ENCODE data around the gene KHDRBS2. TPM values are rescaled to one million over a fixed set of nuclear protein-coding genes. Genes with fewer than 3 reads are reported as not detected.

KHDRBS2 gene
- total RNA-seq = not detected in 2 replicates

DNA sequence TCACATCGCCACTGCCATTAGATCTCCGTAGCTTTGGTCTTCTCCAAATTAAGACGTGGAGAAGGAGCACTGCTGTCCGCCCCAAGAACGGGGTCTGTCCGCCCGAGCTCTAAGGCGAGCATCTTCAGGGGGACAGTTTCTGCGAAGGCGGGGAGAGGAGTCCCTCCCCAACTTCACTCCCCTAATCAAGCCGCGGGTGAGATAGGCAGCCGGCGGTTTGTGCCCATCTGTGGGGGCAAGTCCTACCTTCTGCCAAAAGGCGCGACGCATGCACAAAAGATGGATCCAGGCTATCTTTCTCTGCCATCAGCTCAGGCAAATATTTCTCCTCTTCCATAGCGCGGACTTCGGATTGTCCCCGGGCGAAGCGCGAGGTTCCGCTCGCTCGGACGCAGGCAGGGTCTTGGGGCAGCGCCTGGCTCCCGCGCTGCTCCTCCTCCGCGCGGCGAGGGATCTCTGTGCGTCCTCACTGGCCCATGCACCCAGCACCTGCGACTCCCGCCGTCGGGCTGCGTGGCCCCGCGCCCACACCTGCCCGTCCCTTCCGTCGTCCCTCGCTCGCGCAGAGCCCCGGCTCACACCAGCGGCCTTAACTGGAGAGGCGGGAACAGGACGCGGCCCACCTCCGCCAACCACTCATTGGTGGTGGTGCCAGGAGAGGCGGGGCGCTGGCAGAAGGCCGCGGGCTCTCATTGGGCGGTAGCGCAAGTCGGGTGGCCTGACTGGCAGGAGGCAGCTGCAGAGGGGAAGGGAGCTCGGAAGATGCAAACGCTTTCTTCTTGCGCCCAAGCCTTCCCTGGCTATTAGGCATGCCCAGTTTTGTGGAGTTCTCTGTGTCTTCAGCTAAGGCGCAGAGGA lies at the start of gene KHDRBS2:
TSS of gene KHDRBS2 (minus strand) at position 614 of the 858 bp plus-strand sequence.

